OCI-LY3 (cell line): ENCODE data around the gene CD1B.
"Not testable (repeated sequence)": the region's sequence is repeated elsewhere in the genome, so short reads cannot be mapped to it uniquely, and the experiment has no call there.

Experiments
- H2AFZ ChIP-seq: fragments of 200-600, 300-600 bp; shearing (Covaris generic); 2 replicates; pipeline ENCODE4 v1.6.0; 2014; ENCODE audit warnings: antibody characterized with exemption, low read depth, low read length
- H3K27ac ChIP-seq: fragments of 200-600, 300-600 bp; sonication (generic); 2 replicates; pipeline ENCODE4 v1.5.1; 2014; ENCODE audit warnings: mild to moderate bottlenecking, low read length, moderate library complexity, mixed read lengths
- H3K27me3 ChIP-seq: fragments of 200-600, 300-600 bp; sonication (generic); 2 replicates; pipeline ENCODE4 v1.6.1; 2014; ENCODE audit warnings: low read depth, low read length, mixed read lengths
- H3K36me3 ChIP-seq: fragments of 200-600, 300-600 bp; sonication (generic); replicated peaks from 2 replicates; pipeline ENCODE3; 2014; ENCODE audit warnings: low read depth, low read length, mixed read lengths
- H3K4me1 ChIP-seq: fragments of 300-600, 200-600 bp; sonication (generic); 2 replicates; pipeline ENCODE4 v1.6.1; 2014; ENCODE audit warnings: low read length, mixed read lengths
- H3K4me2 ChIP-seq: fragments of 200-600, 300-600 bp; sonication (generic); 2 replicates; pipeline ENCODE4 v1.6.1; 2014; ENCODE audit warnings: low read length, mixed read lengths
- H3K4me3 ChIP-seq: fragments of 300-600, 200-600 bp; sonication (generic); 2 replicates; pipeline ENCODE4 v1.5.1; 2014; ENCODE audit warnings: antibody characterized with exemption, mild to moderate bottlenecking, low read length, moderate library complexity
- H3K79me2 ChIP-seq: fragments of 300-600, 200-600 bp; shearing (Covaris generic); 2 replicates; pipeline ENCODE4 v1.6.1; 2014; ENCODE audit warnings: mild to moderate bottlenecking, low read length, mixed read lengths
- H3K9ac ChIP-seq: fragments of 300-600, 200-600 bp; shearing (Covaris generic); 2 replicates; pipeline ENCODE4 v1.6.0; 2014; ENCODE audit warnings: mild to moderate bottlenecking, low read length, moderate library complexity
- H3K9me3 ChIP-seq: fragments of 200-600, 300-600 bp; shearing (Covaris generic); 2 replicates; pipeline ENCODE4 v1.6.1; 2014; ENCODE audit warnings: low read length, mixed read lengths; ENCODE audit not compliant: insufficient read depth
- H4K20me1 ChIP-seq: fragments of 200-600, 300-600 bp; sonication (generic); 2 replicates; pipeline ENCODE4 v1.6.1; 2016; ENCODE audit warnings: low read length, mixed read lengths; ENCODE audit not compliant: insufficient read depth
- EZH2phosphoT487 ChIP-seq: fragments of 200-600 bp; shearing (Covaris generic); IDR thresholded peaks from 2 replicates; pipeline ENCODE4 v1.6.1; 2018; ENCODE audit warnings: antibody characterized with exemption, mixed run types, low read depth
- TF ChIP-seq, protein P1 (sequence below): fragments of 200-600, 300-600 bp; sonication (generic); IDR thresholded peaks from 2 replicates; pipeline ENCODE4 v1.5.1; 2014; ENCODE audit warnings: antibody characterized with exemption, low read length, low read depth

CD1B gene

DNA sequence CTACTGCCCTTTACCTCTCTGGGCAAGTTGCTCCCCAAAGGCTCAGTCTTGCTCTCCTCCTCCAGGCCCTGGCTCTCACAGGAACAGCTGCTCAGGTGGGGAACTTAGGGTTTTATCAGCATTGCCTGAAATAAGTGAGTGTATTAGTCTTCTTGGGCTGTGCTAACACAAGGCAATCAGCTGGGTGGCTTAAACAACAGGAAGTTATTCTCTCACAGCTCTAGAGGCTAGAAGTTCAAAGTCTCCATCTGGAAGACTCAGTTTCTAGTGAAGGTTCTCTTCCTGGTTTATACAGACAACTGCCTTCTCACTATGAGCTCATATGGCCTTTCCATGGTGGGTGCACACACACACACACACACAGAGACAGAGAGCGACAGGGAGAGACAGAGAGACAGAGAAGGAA, 44.4 kb downstream of the CD1B start:
- H3K4me2 ChIP-seq, result peak overlapping the region; percentile 92
- no peaks in the 10 kb centered on the region for H4K20me1 ChIP-seq
- no peaks in the 10 kb centered on the region for H3K27me3 ChIP-seq
- H3K36me3 ChIP-seq, result peaks cover 14% of the 10 kb centered on the region
- H3K79me2 ChIP-seq, result no peaks in the 10 kb centered on the region; the same call in 1 of the 2 replicates
- no peak for TF ChIP-seq EZH2phosphoT487
- TF ChIP-seq, protein P1, sequence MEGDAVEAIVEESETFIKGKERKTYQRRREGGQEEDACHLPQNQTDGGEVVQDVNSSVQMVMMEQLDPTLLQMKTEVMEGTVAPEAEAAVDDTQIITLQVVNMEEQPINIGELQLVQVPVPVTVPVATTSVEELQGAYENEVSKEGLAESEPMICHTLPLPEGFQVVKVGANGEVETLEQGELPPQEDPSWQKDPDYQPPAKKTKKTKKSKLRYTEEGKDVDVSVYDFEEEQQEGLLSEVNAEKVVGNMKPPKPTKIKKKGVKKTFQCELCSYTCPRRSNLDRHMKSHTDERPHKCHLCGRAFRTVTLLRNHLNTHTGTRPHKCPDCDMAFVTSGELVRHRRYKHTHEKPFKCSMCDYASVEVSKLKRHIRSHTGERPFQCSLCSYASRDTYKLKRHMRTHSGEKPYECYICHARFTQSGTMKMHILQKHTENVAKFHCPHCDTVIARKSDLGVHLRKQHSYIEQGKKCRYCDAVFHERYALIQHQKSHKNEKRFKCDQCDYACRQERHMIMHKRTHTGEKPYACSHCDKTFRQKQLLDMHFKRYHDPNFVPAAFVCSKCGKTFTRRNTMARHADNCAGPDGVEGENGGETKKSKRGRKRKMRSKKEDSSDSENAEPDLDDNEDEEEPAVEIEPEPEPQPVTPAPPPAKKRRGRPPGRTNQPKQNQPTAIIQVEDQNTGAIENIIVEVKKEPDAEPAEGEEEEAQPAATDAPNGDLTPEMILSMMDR, result no peak
- H3K9me3 ChIP-seq, result 0 out of 2 replicates have a peak, but pooled peaks cover under 1% of the 10 kb centered on the region
- H3K4me1 ChIP-seq, result peaks cover 89% of the 10 kb centered on the region
- peak overlapping the region; percentile 80 for H3K9ac ChIP-seq
- H2AFZ ChIP-seq, result no peak overlapping the region
- H3K4me3 ChIP-seq, result peak overlapping the region; percentile 68
- peak overlapping the region; percentile 94 for H3K27ac ChIP-seq

DNA sequence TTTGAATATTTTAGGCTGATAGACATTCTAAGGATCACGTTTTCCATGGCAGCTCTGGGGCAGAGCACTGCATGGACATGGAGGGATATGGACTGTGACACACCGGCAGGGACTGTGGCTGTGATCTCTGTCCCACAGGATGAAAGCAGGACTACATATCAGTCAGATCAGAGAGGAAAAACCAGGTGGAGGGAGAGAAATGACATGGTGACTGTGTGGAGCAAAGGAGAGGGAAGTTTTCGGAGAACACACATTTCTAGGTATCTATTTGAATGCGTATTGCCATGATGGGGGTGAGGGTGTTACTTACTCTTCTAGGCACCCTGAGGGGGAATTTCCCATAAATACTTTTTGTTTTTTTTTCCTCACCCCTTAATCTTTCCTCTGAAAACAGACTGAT, 44.8 kb downstream of the CD1B start:
- H3K4me2 ChIP-seq, result peak overlapping the region; percentile 92
- H3K27me3 ChIP-seq, result no peaks in the 10 kb centered on the region
- peaks cover 9% of the 10 kb centered on the region for H3K36me3 ChIP-seq
- H3K79me2 ChIP-seq, result no peaks in the 10 kb centered on the region; the same call in 1 of the 2 replicates
- no peak for TF ChIP-seq EZH2phosphoT487
- TF ChIP-seq, protein P1, result no peak
- H3K27ac ChIP-seq, result peak overlapping the region; percentile 94
- no peaks in the 10 kb centered on the region for H4K20me1 ChIP-seq
- H3K4me3 ChIP-seq, result peak overlapping the region; percentile 68
- H3K9ac ChIP-seq, result peak overlapping the region; percentile 80
- no peak overlapping the region for H2AFZ ChIP-seq
- 0 out of 2 replicates have a peak, but pooled peaks cover 5% of the 10 kb centered on the region for H3K9me3 ChIP-seq
- H3K4me1 ChIP-seq, result peaks cover 85% of the 10 kb centered on the region

DNA sequence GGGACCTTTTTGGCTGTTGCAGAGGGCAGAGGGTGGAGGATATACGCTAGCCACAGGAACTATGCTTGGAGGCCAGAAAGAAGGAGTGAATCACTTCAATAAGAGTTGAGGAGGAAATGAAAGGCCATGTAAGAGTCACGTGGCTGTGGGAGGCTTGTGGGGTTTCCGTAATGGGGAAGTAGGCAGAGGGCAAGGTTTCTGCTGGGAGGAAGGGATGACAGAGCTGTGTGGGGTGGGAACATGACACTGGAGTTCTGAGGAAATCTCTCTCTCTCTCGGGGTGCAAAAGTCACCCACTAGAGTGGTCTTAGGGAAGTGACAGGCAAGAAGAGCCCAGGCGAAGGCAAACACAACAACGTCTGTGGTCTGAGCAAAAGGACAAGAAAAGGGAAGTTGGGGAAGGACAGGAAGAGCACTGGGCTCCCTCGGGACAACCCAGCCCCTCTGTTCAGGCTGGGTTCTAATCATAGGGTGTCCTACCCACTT, 45.5 kb downstream of the CD1B start:
- Histone ChIP-seq H3K27ac (peak overlapping the region; percentile 94), H3K9me3 (0 out of 2 replicates have a peak, but pooled peaks cover 5% of the 10 kb centered on the region), H3K27me3 (no peaks in the 10 kb centered on the region), H3K79me2 (no peaks in the 10 kb centered on the region), H3K4me1 (peaks cover 78% of the 10 kb centered on the region), H2AFZ (no peak overlapping the region; the same call in 1 of the 2 replicates), H4K20me1 (no peaks in the 10 kb centered on the region), H3K36me3 (peaks cover 3% of the 10 kb centered on the region), H3K4me3 (peak overlapping the region; percentile 68), H3K4me2 (peak overlapping the region; percentile 92), H3K9ac (peak overlapping the region; percentile 80)
- TF ChIP-seq EZH2phosphoT487, result peak; percentile 44; the same call in 1 of the 2 replicates
- TF ChIP-seq, protein P1, result no peak

DNA sequence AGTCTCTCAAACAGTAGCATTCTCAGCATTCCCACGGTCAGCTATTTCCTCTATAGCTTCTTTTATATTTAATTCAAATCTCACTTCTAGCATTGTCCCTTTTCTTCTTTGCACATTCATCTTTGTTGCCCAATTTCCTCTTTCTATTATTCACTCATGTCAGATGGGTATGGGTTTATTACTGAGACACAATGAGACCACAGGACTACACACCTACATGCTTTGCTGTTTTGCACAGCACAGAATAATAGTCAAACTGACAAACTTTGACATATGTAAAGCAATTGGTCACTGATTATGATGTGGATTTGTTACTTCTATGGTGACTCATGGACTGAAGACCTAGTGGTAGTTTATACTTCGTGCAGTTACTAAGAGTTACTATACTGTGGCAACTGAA, 47.4 kb downstream of the CD1B start:
- Histone ChIP-seq H3K79me2 (no peaks in the 10 kb centered on the region), H3K4me3 (no peak overlapping the region), H3K27ac (peak overlapping the region; percentile 94), H3K4me1 (peaks cover 59% of the 10 kb centered on the region), H3K9me3 (0 out of 2 replicates have a peak, but pooled peaks cover 5% of the 10 kb centered on the region), H3K4me2 (peak overlapping the region; percentile 92), H3K27me3 (no peaks in the 10 kb centered on the region), H3K9ac (peak overlapping the region; percentile 62; the same call in 1 of the 2 replicates), H2AFZ (no peak overlapping the region), H4K20me1 (no peaks in the 10 kb centered on the region), H3K36me3 (peaks cover 3% of the 10 kb centered on the region)
- TF ChIP-seq, protein P1, result no peak
- TF ChIP-seq EZH2phosphoT487, result no peak

DNA sequence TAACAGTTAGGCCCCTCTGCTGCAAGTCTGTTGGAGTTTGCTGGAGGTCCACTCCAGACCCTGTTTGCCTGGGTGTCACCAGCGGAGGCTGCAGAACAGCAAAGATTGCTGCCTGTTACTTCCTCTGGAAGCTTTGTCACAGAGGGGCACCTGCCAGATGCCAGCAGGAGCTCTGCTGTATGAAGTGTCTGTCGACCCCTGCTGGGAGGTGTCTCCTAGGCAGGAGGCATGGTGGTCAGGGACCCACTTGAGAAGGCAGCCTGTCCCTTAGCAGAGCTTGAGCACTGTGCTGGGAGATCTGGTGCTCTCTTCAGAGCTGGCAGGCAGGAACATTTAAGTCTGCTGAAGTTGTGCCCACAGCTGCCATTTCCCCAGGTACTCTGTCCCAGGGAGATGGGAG, 48.9 kb downstream of the CD1B start:
- not testable (repeated sequence) for H3K9me3 ChIP-seq, H3K4me3 ChIP-seq, H3K36me3 ChIP-seq, H3K79me2 ChIP-seq, H3K4me2 ChIP-seq, H3K27me3 ChIP-seq, H3K9ac ChIP-seq, H3K27ac ChIP-seq, H2AFZ ChIP-seq, H4K20me1 ChIP-seq
- peaks cover 44% of the 10 kb centered on the region for H3K4me1 ChIP-seq
